H1 (cell line): ENCODE data around the gene EPB41L4A. TPM values are rescaled to one million over a fixed set of nuclear protein-coding genes. Genes with fewer than 3 reads are reported as not detected.

Experiments
- CTCF ChIA-PET: fragments of 300-600 bp; sonication (Branson Sonifier 250); formaldehyde crosslinking; loops from one replicate; lab custom pipeline; 2021; ENCODE audit not compliant: partially characterized antibody; lab: Charles Lee
- POLR2A ChIA-PET: fragments of 300-600 bp; sonication (Branson Sonifier 250); formaldehyde crosslinking; loops from one replicate; lab custom pipeline; 2021; ENCODE audit warnings: inconsistent platforms; ENCODE audit not compliant: partially characterized antibody; lab: Charles Lee
- DNase-seq, 2 experiments: peaks; one replicate each; pipeline versions ENCODE4 v3.0.0 to v3.0.0-alpha.2; 2010 to 2022; ENCODE audit warnings: low spot score in 2 of 2, low read depth in 1 of 2, mixed read lengths in 1 of 2
- FAIRE-seq: peaks from 2 replicates; lab custom pipeline; 2011; peaks lifted over from hg19 to GRCh38; lab: Jason Lieb, UNC
- H2AFZ ChIP-seq: 2 replicates; pipeline ENCODE4 v1.8.1; 2012; ENCODE audit warnings: low read length, inconsistent platforms
- H2AK5ac ChIP-seq: 2 replicates; pipeline ENCODE4 v1.6.1; 2013; ENCODE audit warnings: low read depth, low read length
- H2BK120ac ChIP-seq: replicated peaks from 2 replicates; pipeline ENCODE3; 2013; ENCODE audit warnings: low read depth, low read length, inconsistent platforms
- H2BK12ac ChIP-seq: 2 replicates; pipeline ENCODE4 v1.6.1; 2013; ENCODE audit warnings: low read depth, low read length
- H2BK15ac ChIP-seq: 2 replicates; pipeline ENCODE4 v1.6.1; 2013; ENCODE audit warnings: low read length
- H2BK20ac ChIP-seq: 2 replicates; pipeline ENCODE4 v1.6.1; 2013; ENCODE audit warnings: low read length
- H2BK5ac ChIP-seq: 2 replicates; pipeline ENCODE4 v1.6.1; 2013; ENCODE audit warnings: low read depth, low read length
- H3K14ac ChIP-seq: 2 replicates; pipeline ENCODE4 v1.6.1; 2013; ENCODE audit warnings: inconsistent platforms; ENCODE audit not compliant: insufficient read length
- H3K18ac ChIP-seq: 2 replicates; pipeline ENCODE4 v1.6.1; 2013; ENCODE audit warnings: low read length; ENCODE audit errors: extremely low read depth
- H3K23ac ChIP-seq: 2 replicates; pipeline ENCODE4 v1.6.1; 2013; ENCODE audit warnings: inconsistent platforms; ENCODE audit not compliant: insufficient read length
- H3K23me2 ChIP-seq: 2 replicates; pipeline ENCODE4 v1.6.1; 2013; ENCODE audit warnings: low read depth, low read length
- H3K27ac ChIP-seq: 2 replicates; pipeline ENCODE4 v1.6.1; 2011; ENCODE audit warnings: low read depth, low read length, inconsistent platforms
- H3K27me3 ChIP-seq, 4 experiments: replicated peaks in 1 of 4; 1 replicate in 1 of 4; 2 replicates in 3 of 4; pipeline versions ENCODE4 v1.6.1 to v1.8.1; 2011 to 2013; ENCODE audit warnings: low read length in 3 of 4, mild to moderate bottlenecking in 3 of 4, inconsistent platforms in 2 of 4, mixed read lengths in 2 of 4, moderate library complexity in 1 of 4; ENCODE audit not compliant: control insufficient read depth in 3 of 4, insufficient read depth in 3 of 4; ENCODE audit errors: extremely low read depth in 1 of 4
- H3K36me3 ChIP-seq, 4 experiments: 2 replicates each; pipeline versions ENCODE4 v1.6.1 to v1.8.1; 2011 to 2013; ENCODE audit warnings: mild to moderate bottlenecking in 4 of 4, low read length in 3 of 4, moderate library complexity in 2 of 4, control low read depth in 1 of 4, inconsistent platforms in 1 of 4; ENCODE audit not compliant: insufficient read depth in 4 of 4, control insufficient read depth in 2 of 4
- H3K4ac ChIP-seq: replicated peaks from 2 replicates; pipeline ENCODE3; 2013; ENCODE audit warnings: low read length, low read depth, mixed read lengths, inconsistent platforms; ENCODE audit not compliant: insufficient read length
- H3K4me1 ChIP-seq, 4 experiments: replicated peaks in 1 of 4; 1 replicate in 1 of 4; 2 replicates in 3 of 4; pipeline versions ENCODE4 v1.6.1 to v1.8.1; 2011 to 2013; ENCODE audit warnings: low read length in 3 of 4, inconsistent platforms in 2 of 4, mixed read lengths in 1 of 4; ENCODE audit not compliant: insufficient read depth in 4 of 4, control insufficient read depth in 3 of 4
- H3K4me2 ChIP-seq, 2 experiments: 2 replicates each; pipeline versions ENCODE4 v1.6.1 to v1.8.1; 2011 to 2013; ENCODE audit warnings: low read depth in 2 of 2, low read length in 2 of 2, control low read depth in 1 of 2, inconsistent platforms in 1 of 2, mild to moderate bottlenecking in 1 of 2; ENCODE audit not compliant: insufficient read depth in 1 of 2
- H3K4me3 ChIP-seq, 4 experiments: fragments of 200-600, 300-600 bp in 1 of 4; sonication (generic), shearing (Covaris generic), sonication (Bioruptor Twin) in 1 of 4; 2 replicates each; pipeline versions ENCODE4 v1.5.1 to v1.8.1; 2011 to 2016; ENCODE audit warnings: low read length in 4 of 4, low read depth in 3 of 4, control low read depth in 2 of 4, inconsistent platforms in 2 of 4, mild to moderate bottlenecking in 2 of 4, mixed read lengths in 1 of 4, moderate library complexity in 1 of 4; ENCODE audit not compliant: insufficient read depth in 2 of 4; ENCODE audit errors: extremely low read depth in 1 of 4
- H3K56ac ChIP-seq: replicated peaks from 2 replicates; pipeline ENCODE3; 2013; ENCODE audit warnings: low read depth, mild to moderate bottlenecking, mixed read lengths, low read length, inconsistent platforms; ENCODE audit not compliant: insufficient read length
- H3K79me1 ChIP-seq: 2 replicates; pipeline ENCODE4 v1.6.1; 2013; ENCODE audit warnings: low read depth, low read length, control low read depth
- H3K79me2 ChIP-seq, 2 experiments: 2 replicates each; pipeline versions ENCODE4 v1.6.1 to v1.8.1; 2012 to 2013; ENCODE audit warnings: low read length in 2 of 2, mild to moderate bottlenecking in 2 of 2, inconsistent platforms in 1 of 2; ENCODE audit not compliant: insufficient read depth in 2 of 2, control insufficient read depth in 1 of 2
- H3K9ac ChIP-seq, 4 experiments: replicated peaks in 1 of 4; 1 replicate in 1 of 4; 2 replicates in 3 of 4; pipeline versions ENCODE4 v1.6.1 to v1.8.1; 2011 to 2013; ENCODE audit warnings: low read depth in 3 of 4, low read length in 3 of 4, control low read depth in 2 of 4, mild to moderate bottlenecking in 2 of 4, moderate library complexity in 2 of 4, inconsistent platforms in 1 of 4; ENCODE audit errors: extremely low read depth in 1 of 4
- H3K9me3 ChIP-seq, 2 experiments: 2 replicates each; pipeline versions ENCODE4 v1.6.1 to v1.8.1; 2012 to 2013; ENCODE audit warnings: mild to moderate bottlenecking in 2 of 2, moderate library complexity in 2 of 2, control low read depth in 1 of 2, inconsistent platforms in 1 of 2, low read depth in 1 of 2, low read length in 1 of 2, mixed read lengths in 1 of 2; ENCODE audit not compliant: insufficient read depth in 2 of 2
- H4K20me1 ChIP-seq, 2 experiments: replicated peaks in 1 of 2; 2 replicates each; pipeline versions ENCODE3 to v1.8.1; 2011 to 2013; ENCODE audit warnings: inconsistent platforms in 2 of 2, low read length in 2 of 2, mild to moderate bottlenecking in 1 of 2; ENCODE audit not compliant: insufficient read depth in 2 of 2, control insufficient read depth in 1 of 2
- H4K5ac ChIP-seq: 2 replicates; pipeline ENCODE4 v1.6.1; 2013; ENCODE audit warnings: low read length, low read depth, mixed read lengths, inconsistent platforms; ENCODE audit not compliant: insufficient read length
- H4K8ac ChIP-seq: 2 replicates; pipeline ENCODE4 v1.8.0; 2013; ENCODE audit warnings: mild to moderate bottlenecking, moderate library complexity, low read length, inconsistent platforms; ENCODE audit not compliant: insufficient read depth; ENCODE audit errors: extremely low read depth
- H4K91ac ChIP-seq: replicated peaks from 2 replicates; pipeline ENCODE3; 2013; ENCODE audit warnings: low read length, mixed read lengths, inconsistent platforms; ENCODE audit not compliant: insufficient read length
- ASH2L ChIP-seq: fragments of 200-600, 300-600 bp; sonication (generic); IDR thresholded peaks from one replicate; pipeline ENCODE4 v1.7.1; 2017; ENCODE audit warnings: low read length
- CBX5 ChIP-seq: fragments of 300-800, 300-1000 bp; sonication (generic); IDR thresholded peaks from 2 replicates; pipeline ENCODE4 v1.7.1; 2016; ENCODE audit warnings: antibody characterized with exemption, low read length, low read depth
- CREB1 ChIP-seq: IDR thresholded peaks from 2 replicates; pipeline ENCODE4 v1.6.1; 2012; ENCODE audit warnings: inconsistent platforms
- EP300 ChIP-seq, 2 experiments: IDR thresholded peaks; 1 replicate in 1 of 2; 2 replicates in 1 of 2; pipeline ENCODE4 v1.6.1; 2011 to 2012; ENCODE audit warnings: low read depth in 2 of 2, low read length in 2 of 2, mild to moderate bottlenecking in 2 of 2, borderline replicate concordance in 1 of 2, inconsistent platforms in 1 of 2, moderate library complexity in 1 of 2
- JUND ChIP-seq: IDR thresholded peaks from 2 replicates; pipeline ENCODE4 v1.6.1; 2011; ENCODE audit warnings: mild to moderate bottlenecking, improper control_type of control experiment, low read length
- KDM1A ChIP-seq: fragments of 200-600, 300-600 bp; sonication (generic); IDR thresholded peaks from 2 replicates; pipeline ENCODE4 v1.7.1; 2016; ENCODE audit warnings: mild to moderate bottlenecking, low read length, borderline replicate concordance
- KDM5A ChIP-seq: fragments of 200-600 bp; IDR thresholded peaks from 2 replicates; pipeline ENCODE4 v1.7.1; 2012; ENCODE audit warnings: mild to moderate bottlenecking, low read length, inconsistent platforms, mixed read lengths
- RBBP5 ChIP-seq: IDR thresholded peaks from 2 replicates; pipeline ENCODE4 v1.7.1; 2012; ENCODE audit warnings: low read depth, mild to moderate bottlenecking, inconsistent platforms, low read length, moderate library complexity, borderline replicate concordance
- SIRT6 ChIP-seq: IDR thresholded peaks from one replicate; pipeline ENCODE4 v1.7.1; 2012; ENCODE audit warnings: low read length, inconsistent platforms
- TAF7 ChIP-seq: optimal IDR thresholded peaks from 2 replicates; pipeline ENCODE3; 2011; ENCODE audit warnings: low read depth, mild to moderate bottlenecking, inconsistent platforms, low read length, moderate library complexity, borderline replicate concordance
- ZNF274 ChIP-seq: IDR thresholded peaks from 2 replicates; pipeline ENCODE4 v1.7.0; 2012; ENCODE audit warnings: low read length, borderline replicate concordance; ENCODE audit errors: extremely low read depth
- WGBS, 2 experiments: shearing (Covaris generic) in 1 of 2; methylation state at CpG; one replicate each; pipeline versions ENCODE4 v1.1.6 to v1.1.7; 2013 to 2015; ENCODE audit warnings: low lambda C conversion rate in 2 of 2, mixed read lengths in 2 of 2, inconsistent platforms in 1 of 2, low coverage in 1 of 2, missing lambda C conversion rate in 1 of 2; ENCODE audit not compliant: insufficient replicate concordance in 2 of 2, insufficient coverage in 1 of 2, insufficient read length in 1 of 2; ENCODE audit errors: extremely low coverage in 1 of 2, missing lambda C conversion rate in 1 of 2; 5-methylcytosine and 5-hydroxymethylcytosine counted together
- polyA plus RNA-seq, 7 experiments: library from polyadenylated mRNA; depleted of rRNA in 3 of 7; stranded (reverse) in 5 of 7; unstranded in 2 of 7; fragments of >200 nt in 5 of 7; fragments of 200-250 nt in 2 of 7; gene quantifications; 1 replicate in 5 of 7; 2 replicates in 1 of 7; 4 replicates in 1 of 7; pipeline versions ENCODE4 v1.2.1 to v1.2.3, GENCODE V29; 2011 to 2013; ENCODE audit warnings: missing spikeins in 2 of 7, mixed read lengths in 2 of 7
- total RNA-seq: library from RNA; stranded (reverse); fragmentation: NEBNext Ultra II Directional; extraction: Animal tissue kit (Norgen Biotek cat#: 25700); gene quantifications from 2 replicates; pipeline ENCODE4 v1.2.1, GENCODE V29; 2021

EPB41L4A gene
- total and polyA plus RNA-seq, 2 of the 8 experiments (the other 6 are each of a cell fraction or from before 2014, with no cell fraction given): 1.6 to 4.6 TPM

- Histone ChIP-seq H3K4me2 (no peak overlapping the region), H3K9ac (no peak overlapping the region), H2BK5ac (no peak overlapping the region), H3K4me1 (peaks cover 4 to 16% (median 13%) of the 10 kb centered on the region in 4 experiments), H3K23ac (no peak overlapping the region), H3K4ac (no peak overlapping the region), H4K5ac (no peak overlapping the region), H3K4me3 (no peak overlapping the region), H3K36me3 (no peaks in the 10 kb centered on the region), H2BK15ac (no peak overlapping the region), H3K9me3 (no peaks in the 10 kb centered on the region), H3K23me2 (no peaks in the 10 kb centered on the region; the same call in 1 of the 2 replicates), H2AFZ (no peak overlapping the region), H4K20me1 (no peaks in the 10 kb centered on the region), H2BK20ac (no peak overlapping the region), H3K14ac (no peak overlapping the region), H2BK12ac (no peak overlapping the region), H3K27ac (no peak overlapping the region), H4K91ac (no peak overlapping the region), H3K27me3 (no peaks in the 10 kb centered on the region), H3K56ac (no peak overlapping the region), H4K8ac (no peak overlapping the region), H3K18ac (no peak overlapping the region), H3K79me1 (no peaks in the 10 kb centered on the region), H2AK5ac (no peak overlapping the region), H2BK120ac (no peak overlapping the region), H3K79me2 (no peaks in the 10 kb centered on the region)
- no peak for FAIRE-seq
- ChIA-PET POLR2A (no interaction called here), CTCF (interaction anchor here (1.2 to 4.4 kb wide), 6 partner anchors 11 to 175 kb away, joined by 5 to 25 read pairs (median 6); no protein-coding TSS in a partner anchor)
- no peak for TF ChIP-seq RBBP5
- TF ChIP-seq TAF7: no peak
- no peak for TF ChIP-seq KDM1A
- no peak for TF ChIP-seq JUND
- TF ChIP-seq EP300 (IDR thresholded peaks at IDR 0.05; ENCODE audit: borderline replicate concordance in 1 of 2, low read depth in 2 of 2, low read length in 2 of 2): no peak
- no peak for TF ChIP-seq CBX5
- no peak for TF ChIP-seq SIRT6
- TF ChIP-seq ZNF274: no peak
- no peak for TF ChIP-seq ASH2L
- no peak for TF ChIP-seq KDM5A
- TF ChIP-seq CREB1: no peak
- DNase-seq: no peak
- 94% methylated on average over 3 of the region's 3 CpGs; no CpG with 5 or more reads in 1 of the 2 experiments for WGBS, 2 experiments
Observed at GRCh38 chr5:112351225-112351624, 67.9 kb downstream of the EPB41L4A start.
